Kidney (tissue), 14 donors: ENCODE results near the gene UBAC1. TPM values are rescaled to one million over a fixed set of nuclear protein-coding genes. Genes with fewer than 3 reads are reported as not detected.

Experiments used
- DNase-seq, 5 donors: peaks; one replicate each; pipeline ENCODE4 v3.0.0-alpha.2; 2013 to 2020
- FAIRE-seq: peaks from 2 replicates; lab custom pipeline; 2012; peaks lifted over from hg19 to GRCh38; lab: Jason Lieb, UNC
- H3K27ac ChIP-seq, 2 donors: one replicate each; pipeline ENCODE4 v1.7.0; 2013; ENCODE audit warnings: low read depth in 2 of 2, low read length in 2 of 2, inconsistent platforms in 1 of 2
- H3K27me3 ChIP-seq: one replicate; pipeline ENCODE4 v1.7.1; 2013; ENCODE audit warnings: low read length, inconsistent platforms; ENCODE audit not compliant: control insufficient read depth, insufficient read depth
- H3K36me3 ChIP-seq, 3 donors: one replicate each; pipeline versions ENCODE4 v1.7.0 to v1.7.1; 2013; ENCODE audit warnings: low read length in 3 of 3, control low read depth in 1 of 3, inconsistent platforms in 1 of 3; ENCODE audit not compliant: insufficient read depth in 3 of 3, control insufficient read depth in 2 of 3
- H3K4me1 ChIP-seq, 3 donors: one replicate each; pipeline versions ENCODE4 v1.7.0 to v1.7.1; 2013; ENCODE audit warnings: low read length in 3 of 3, inconsistent platforms in 1 of 3, low read depth in 1 of 3; ENCODE audit not compliant: control insufficient read depth in 2 of 3, insufficient read depth in 2 of 3
- H3K4me3 ChIP-seq, 3 donors: one replicate each; pipeline versions ENCODE4 v1.7.0 to v1.8.1; 2013; ENCODE audit warnings: low read length in 3 of 3, control low read depth in 1 of 3, inconsistent platforms in 1 of 3
- H3K9ac ChIP-seq, 3 donors: one replicate each; pipeline versions ENCODE4 v1.7.0 to v1.7.1; 2013; ENCODE audit warnings: low read length in 3 of 3, control low read depth in 1 of 3, inconsistent platforms in 1 of 3
- H3K9me3 ChIP-seq, 3 donors: one replicate each; pipeline versions ENCODE4 v1.7.0 to v1.7.1; 2013; ENCODE audit warnings: low read length in 3 of 3, control low read depth in 1 of 3, inconsistent platforms in 1 of 3; ENCODE audit not compliant: control insufficient read depth in 2 of 3, insufficient read depth in 1 of 3
- CTCF ChIP-seq: IDR thresholded peaks from 3 replicates; pipeline ENCODE4 v1.5.1; 2012; ENCODE audit warnings: mild to moderate bottlenecking, moderate library complexity, borderline replicate concordance; ENCODE audit not compliant: insufficient read depth; ENCODE audit errors: extremely low read depth
- intact Hi-C: fragments of 100-400 bp; cut with DNase I; formaldehyde crosslinking; loops from one replicate; pipeline ENCODE4 v1.11.1; 2022
- polyA plus RNA-seq: library from polyadenylated mRNA; stranded (reverse); fragments of 350-450 nt; fragmentation: Illumina TruSeq; extraction: RNeasy Lipid Tissue Mini Kit (QIAGEN cat#74804); gene quantifications from one replicate; pipeline ENCODE4 v1.2.3, GENCODE V29; 2014; ENCODE audit warnings: low read depth, low replicate concordance; ENCODE audit not compliant: insufficient read depth
- total RNA-seq: library from RNA; stranded (reverse); fragmentation: NEBNext Ultra II Directional; extraction: Animal tissue kit (Norgen Biotek cat#: 25700); gene quantifications from one replicate; pipeline ENCODE4 v1.2.1, GENCODE V29; 2021
- donor health status: control.
- donor health status: control.
- donor health status: control.
- donor health status: control.
- donor health status: control.
- donor health status: DM: yes; HTN: yes; CAD: no.
- donor health status: Normal renal cell carcinoma (clear cell type).

Gene UBAC1
- total and polyA plus RNA-seq, 2 donors from 2014 or later = 40.2 to 52.6 TPM

- H3K9me3 ChIP-seq = no peaks in the 10 kb centered on the region
- no peak for FAIRE-seq
- no peak overlapping the region for H3K4me3 ChIP-seq
- no peak overlapping the region for H3K9ac ChIP-seq
- DNase-seq = no peak
- intact Hi-C loops = no loop called here
- no peak for TF ChIP-seq CTCF
- H3K4me1 ChIP-seq = peaks cover 0 to 2% (median 0%) of the 10 kb centered on the region in 3 donors
- H3K27ac ChIP-seq = no peak overlapping the region
- H3K27me3 ChIP-seq = no peaks in the 10 kb centered on the region
- peaks cover 0 to 57% (median 27%) of the 10 kb centered on the region in 3 donors for H3K36me3 ChIP-seq
Observed at GRCh38 chr9:135950135-135950682, 11.0 kb downstream of the UBAC1 start.

- Histone ChIP-seq H3K9ac (no peak overlapping the region), H3K4me3 (no peak overlapping the region), H3K4me1 (peaks cover 0 to 2% (median 0%) of the 10 kb centered on the region in 3 donors), H3K27me3 (no peaks in the 10 kb centered on the region), H3K9me3 (no peaks in the 10 kb centered on the region), H3K36me3 (peaks cover 0 to 58% (median 29%) of the 10 kb centered on the region in 3 donors), H3K27ac (no peak overlapping the region)
- intact Hi-C loops = no loop called here
- FAIRE-seq (no peak), DNase-seq (peak in 4 of 5 donors; percentile 27 to 62 (median 46))
- no peak for TF ChIP-seq CTCF
Observed at GRCh38 chr9:135949501-135950134, 11.6 kb downstream of the UBAC1 start.

- no peak for TF ChIP-seq CTCF
- no peaks in the 10 kb centered on the region for H3K9me3 ChIP-seq
- FAIRE-seq = no peak
- H3K9ac ChIP-seq = no peak overlapping the region
- intact Hi-C loops = no loop called here
- no peaks in the 10 kb centered on the region for H3K27me3 ChIP-seq
- no peak for DNase-seq
- H3K4me1 ChIP-seq = peaks cover 0 to 2% (median 0%) of the 10 kb centered on the region in 3 donors
- peaks cover 0 to 53% (median 32%) of the 10 kb centered on the region in 3 donors for H3K36me3 ChIP-seq
- no peak overlapping the region for H3K27ac ChIP-seq
- no peak overlapping the region for H3K4me3 ChIP-seq
Observed at GRCh38 chr9:135948968-135949367, 12.2 kb downstream of the UBAC1 start.
